ENCODE measurements around the gene CITED2. TPM values are rescaled to one million over a fixed set of nuclear protein-coding genes. Genes with fewer than 3 reads are reported as not detected.

CITED2 gene
- polyA plus RNA-seq (10.5 to 44.3 TPM (median 25.0 TPM) in 3 replicates), polyA minus RNA-seq (4.8 to 10.5 TPM (median 5.4 TPM) in 3 replicates)
- polyA plus RNA-seq (2011; ENCODE audit: low read depth) = 86.6 TPM
- polyA plus RNA-seq (2011; cell fraction: cytosol; rRNA removed) = 24.9 and 28.1 TPM in 2 replicates
- polyA plus RNA-seq (2011; cell fraction: nucleus; rRNA removed) = 79.4 and 92.9 TPM in 2 replicates
- polyA plus RNA-seq (2012; ENCODE audit: low replicate concordance) = 18.8 and 79.3 TPM in 2 replicates
- 34.5 TPM for polyA minus RNA-seq (2011; cell fraction: cytosol; rRNA and poly(A)+ RNA removed)
- 40.6 and 43.9 TPM in 2 replicates for polyA minus RNA-seq (2011; cell fraction: nucleus; rRNA and poly(A)+ RNA removed)

- Histone ChIP-seq H3K4me3 (ENCODE audit: control insufficient read depth in 2 of 3, extremely low read depth in 1 of 3, insufficient read depth in 2 of 3, low read depth in 1 of 3, low read length in 3 of 3) (peak within 1 kb of the TSS; percentile 73 to 97 (median 87)), H3K9ac (ENCODE audit: control insufficient read depth, extremely low read depth, insufficient read depth, low read length) (peak within 1 kb of the TSS; percentile 88), H3K79me2 (ENCODE audit: control insufficient read depth, insufficient read depth, low read length) (peaks cover 18% of the 10 kb centered on the region), H3K36me3 (ENCODE audit: control insufficient read depth in 2 of 2, extremely low read depth in 1 of 2, insufficient read depth in 2 of 2, low read length in 2 of 2) (no peaks in the 10 kb centered on the region), H3K27me3 (ENCODE audit: control insufficient read depth, extremely low read depth, insufficient read depth, low read length) (no peaks in the 10 kb centered on the region), H3K9me1 (ENCODE audit: control insufficient read depth, extremely low read depth, insufficient read depth, low read length) (peaks cover 3% of the 10 kb centered on the region), H2AFZ (ENCODE audit: control insufficient read depth, low read length) (peak within 1 kb of the TSS; percentile 98), H3K4me1 (ENCODE audit: control insufficient read depth, extremely low read depth, insufficient read depth, low read length) (peaks cover 44% of the 10 kb centered on the region), H3K4me2 (ENCODE audit: control insufficient read depth, extremely low read depth, insufficient read depth, low read depth, low read length) (peak within 1 kb of the TSS; percentile 99), H3K9me3 (ENCODE audit: control insufficient read depth, low read depth, low read length) (no peaks in the 10 kb centered on the region), H4K20me1 (ENCODE audit: control insufficient read depth, extremely low read depth, insufficient read depth, low read length) (no peaks in the 10 kb centered on the region), H3K27ac (ENCODE audit: control insufficient read depth, insufficient read depth, low read length) (peak within 1 kb of the TSS; percentile 85)
- dilution Hi-C loops (cut with MboI; ENCODE audit: extremely low pct_ligation_motif_present, low sequenced_read_pairs) = no loop called here
- FAIRE-seq (no peak), DNase-seq (ENCODE audit: low read depth, low spot score) (peak; percentile 58)
- TF ChIP-seq CTCF (optimal IDR thresholded peaks at IDR 0.05 in 1 of 3, IDR thresholded peaks at IDR 0.05 in 1 of 3, conservative IDR thresholded peaks at IDR 0.05 in 1 of 3; ENCODE audit: extremely low read depth in 1 of 3, insufficient read depth in 2 of 3, low read length in 3 of 3) (peak in 2 of 3 experiments; percentile 5 to 11), EZH2 (IDR thresholded peaks at IDR 0.05; ENCODE audit: low read length) (no peak)
These were observed at the start of gene CITED2 for GRCh38 chr6:139374357-139375225. TSS of gene CITED2 (minus strand) at chr6:139374648. CDS start at chr6:139373944, 704 bp downstream.

- dilution Hi-C loops (cut with MboI; ENCODE audit: extremely low pct_ligation_motif_present, low sequenced_read_pairs) = no loop called here
- Histone ChIP-seq H3K9me1 (ENCODE audit: control insufficient read depth, extremely low read depth, insufficient read depth, low read length) (no peaks in the 10 kb centered on the region), H3K9ac (ENCODE audit: control insufficient read depth, extremely low read depth, insufficient read depth, low read length) (no peak overlapping the region), H2AFZ (ENCODE audit: control insufficient read depth, low read length) (no peak overlapping the region), H3K4me2 (ENCODE audit: control insufficient read depth, extremely low read depth, insufficient read depth, low read depth, low read length) (no peak overlapping the region), H3K79me2 (ENCODE audit: control insufficient read depth, insufficient read depth, low read length) (no peaks in the 10 kb centered on the region), H3K36me3 (ENCODE audit: control insufficient read depth in 2 of 2, extremely low read depth in 1 of 2, insufficient read depth in 2 of 2, low read length in 2 of 2) (no peaks in the 10 kb centered on the region), H4K20me1 (ENCODE audit: control insufficient read depth, extremely low read depth, insufficient read depth, low read length) (no peaks in the 10 kb centered on the region), H3K9me3 (ENCODE audit: control insufficient read depth, low read depth, low read length) (no peaks in the 10 kb centered on the region), H3K27ac (ENCODE audit: control insufficient read depth, insufficient read depth, low read length) (no peak overlapping the region), H3K4me1 (ENCODE audit: control insufficient read depth, extremely low read depth, insufficient read depth, low read length) (no peaks in the 10 kb centered on the region), H3K4me3 (ENCODE audit: control insufficient read depth in 2 of 3, extremely low read depth in 1 of 3, insufficient read depth in 2 of 3, low read depth in 1 of 3, low read length in 3 of 3) (no peak overlapping the region), H3K27me3 (ENCODE audit: control insufficient read depth, extremely low read depth, insufficient read depth, low read length) (no peaks in the 10 kb centered on the region)
- TF ChIP-seq CTCF (optimal IDR thresholded peaks at IDR 0.05 in 1 of 3, IDR thresholded peaks at IDR 0.05 in 1 of 3, conservative IDR thresholded peaks at IDR 0.05 in 1 of 3; ENCODE audit: extremely low read depth in 1 of 3, insufficient read depth in 2 of 3, low read length in 3 of 3) = no peak
- no peak for TF ChIP-seq EZH2 (IDR thresholded peaks at IDR 0.05; ENCODE audit: low read length)
- DNase-seq (ENCODE audit: low read depth, low spot score) = no peak
- no peak for FAIRE-seq
These were observed 48.7 kb upstream of the CITED2 start for GRCh38 chr6:139423037-139423703.
